K562 treated with DMSO at 1 percent for 4 hours (cell line): ENCODE data around the gene SHROOM1. TPM values are rescaled to one million over a fixed set of nuclear protein-coding genes. Genes with fewer than 3 reads are reported as not detected.

Experiments
- total RNA-seq: library from RNA; unstranded; fragments of 300-600 nt; gene quantifications from 2 replicates; pipeline ENCODE4 v1.2.3, GENCODE V29; 2022; ENCODE audit not compliant: insufficient read depth

Gene SHROOM1, protein sequence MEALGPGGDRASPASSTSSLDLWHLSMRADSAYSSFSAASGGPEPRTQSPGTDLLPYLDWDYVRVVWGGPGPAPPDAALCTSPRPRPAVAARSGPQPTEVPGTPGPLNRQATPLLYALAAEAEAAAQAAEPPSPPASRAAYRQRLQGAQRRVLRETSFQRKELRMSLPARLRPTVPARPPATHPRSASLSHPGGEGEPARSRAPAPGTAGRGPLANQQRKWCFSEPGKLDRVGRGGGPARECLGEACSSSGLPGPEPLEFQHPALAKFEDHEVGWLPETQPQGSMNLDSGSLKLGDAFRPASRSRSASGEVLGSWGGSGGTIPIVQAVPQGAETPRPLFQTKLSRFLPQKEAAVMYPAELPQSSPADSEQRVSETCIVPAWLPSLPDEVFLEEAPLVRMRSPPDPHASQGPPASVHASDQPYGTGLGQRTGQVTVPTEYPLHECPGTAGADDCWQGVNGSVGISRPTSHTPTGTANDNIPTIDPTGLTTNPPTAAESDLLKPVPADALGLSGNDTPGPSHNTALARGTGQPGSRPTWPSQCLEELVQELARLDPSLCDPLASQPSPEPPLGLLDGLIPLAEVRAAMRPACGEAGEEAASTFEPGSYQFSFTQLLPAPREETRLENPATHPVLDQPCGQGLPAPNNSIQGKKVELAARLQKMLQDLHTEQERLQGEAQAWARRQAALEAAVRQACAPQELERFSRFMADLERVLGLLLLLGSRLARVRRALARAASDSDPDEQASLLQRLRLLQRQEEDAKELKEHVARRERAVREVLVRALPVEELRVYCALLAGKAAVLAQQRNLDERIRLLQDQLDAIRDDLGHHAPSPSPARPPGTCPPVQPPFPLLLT
- total RNA-seq, result 17.4 and 22.0 TPM in 2 replicates

DNA sequence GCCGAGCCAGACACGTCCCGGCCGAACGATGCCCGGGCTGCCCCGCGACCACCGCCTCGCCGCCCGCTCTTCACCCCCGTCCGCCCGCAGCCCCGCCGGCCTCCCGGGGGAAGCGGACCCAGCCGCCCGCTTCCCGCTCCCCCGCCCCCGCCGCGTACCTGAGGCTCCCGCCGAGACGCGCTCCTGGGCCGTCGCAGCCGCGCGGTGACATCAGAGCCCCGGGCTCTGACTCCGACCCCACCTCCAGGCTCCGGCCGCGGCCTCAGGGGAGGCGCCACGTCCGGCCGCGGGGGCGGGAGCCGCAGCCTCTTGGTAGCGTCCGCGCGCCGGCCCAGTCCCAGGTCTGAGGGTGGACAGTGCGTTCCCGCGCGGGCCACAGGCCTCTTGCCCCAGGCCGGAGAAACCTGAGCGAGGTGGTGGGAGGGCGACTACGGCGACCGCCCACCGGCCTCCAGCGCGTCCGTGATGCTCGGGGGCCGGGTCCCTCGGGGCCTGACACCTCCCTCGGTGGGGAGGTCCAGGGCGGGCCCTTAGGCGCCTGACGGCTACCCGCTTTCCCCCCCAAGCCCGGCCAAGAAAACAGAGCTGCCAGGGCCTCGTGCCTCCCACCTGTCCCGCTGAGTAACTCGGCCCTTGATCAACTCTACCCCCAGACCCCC lies at the start of gene SHROOM1:
Gene SHROOM1 (minus strand): TSS at position 212 of the 659 bp plus-strand sequence. CDS start 4,507 bp downstream, outside the sequence.

DNA sequence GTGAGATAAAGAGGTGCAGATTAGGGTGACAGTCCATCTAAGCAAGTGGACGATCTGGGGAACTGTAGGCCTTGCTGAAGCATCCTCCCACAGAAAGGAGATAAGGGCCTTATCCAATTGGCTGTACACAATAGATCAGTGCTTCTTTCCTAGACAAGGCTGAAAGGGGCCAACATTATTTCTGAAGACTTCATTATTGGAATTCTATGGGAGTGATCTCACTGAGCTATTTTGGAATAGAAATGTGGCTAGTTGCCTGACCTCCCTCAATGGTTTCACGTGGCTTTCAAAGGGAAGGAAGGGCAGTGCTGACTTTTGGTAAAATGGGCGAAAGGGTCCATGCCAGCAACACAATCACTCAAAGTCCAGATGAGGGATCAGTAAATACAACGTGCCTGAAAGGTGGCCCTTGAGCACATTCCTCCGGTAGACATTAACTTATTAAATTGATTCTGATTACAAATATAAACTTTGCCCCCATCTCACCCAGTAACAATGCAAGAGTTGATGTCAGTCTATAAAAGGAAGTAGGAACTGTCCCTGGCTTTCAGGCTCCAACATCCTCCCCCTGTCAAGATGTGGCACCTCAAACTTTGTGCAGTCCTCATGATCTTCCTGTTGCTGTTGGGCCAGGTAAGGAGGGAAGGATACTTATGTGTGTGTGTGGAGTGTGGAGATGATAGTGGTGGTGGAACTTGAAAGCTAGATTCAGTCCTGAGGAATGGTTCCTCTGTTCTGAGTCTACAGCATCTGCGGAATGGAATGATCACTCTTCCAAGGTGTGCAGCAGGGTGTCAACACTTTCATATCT lies 42.9 kb upstream of the SHROOM1 start, which contains the start of gene LEAP2:
Gene LEAP2 (plus strand): TSS at position 550 of the 811 bp plus-strand sequence. CDS start 27 bp downstream, at position 577.

DNA sequence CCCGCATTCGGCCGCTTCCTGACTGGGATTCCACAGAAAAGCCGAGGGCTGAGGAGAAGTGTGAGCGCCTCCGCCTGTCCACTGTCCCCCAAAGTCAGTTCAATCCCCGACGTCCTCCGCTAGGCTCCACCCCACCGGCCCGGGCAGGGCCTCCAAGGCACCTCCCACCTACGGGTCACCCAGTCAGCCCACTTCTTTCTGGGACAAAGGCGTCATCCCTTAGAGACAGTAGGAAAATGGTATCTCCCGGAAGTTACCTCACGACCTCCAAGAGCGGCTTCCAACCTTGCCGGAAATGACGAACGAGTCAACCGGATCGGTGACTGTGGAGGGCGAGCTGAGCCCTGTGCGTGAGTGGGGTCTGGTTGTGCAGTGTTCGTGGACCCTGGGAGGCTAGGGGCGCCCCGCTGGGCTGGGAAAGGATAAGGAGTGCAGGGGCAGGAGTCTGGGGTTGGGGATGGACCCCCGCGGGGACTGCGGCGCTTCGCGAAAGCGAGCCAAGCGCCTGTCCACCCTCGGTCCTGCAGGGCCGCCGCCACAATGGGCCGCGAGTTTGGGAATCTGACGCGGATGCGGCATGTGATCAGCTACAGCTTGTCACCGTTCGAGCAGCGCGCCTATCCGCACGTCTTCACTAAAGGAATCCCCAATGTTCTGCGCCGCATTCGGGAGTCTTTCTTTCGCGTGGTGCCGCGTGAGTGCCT lies 36.0 kb upstream of the SHROOM1 start, which contains the start of the genes GDF9 and UQCRQ:
Gene GDF9 (minus strand): TSS at position 128 of the 704 bp plus-strand sequence. CDS start 1,936 bp downstream, outside the sequence.
Gene UQCRQ (plus strand): TSS at position 301 of the 704 bp plus-strand sequence. CDS start 240 bp downstream, at position 541.

DNA sequence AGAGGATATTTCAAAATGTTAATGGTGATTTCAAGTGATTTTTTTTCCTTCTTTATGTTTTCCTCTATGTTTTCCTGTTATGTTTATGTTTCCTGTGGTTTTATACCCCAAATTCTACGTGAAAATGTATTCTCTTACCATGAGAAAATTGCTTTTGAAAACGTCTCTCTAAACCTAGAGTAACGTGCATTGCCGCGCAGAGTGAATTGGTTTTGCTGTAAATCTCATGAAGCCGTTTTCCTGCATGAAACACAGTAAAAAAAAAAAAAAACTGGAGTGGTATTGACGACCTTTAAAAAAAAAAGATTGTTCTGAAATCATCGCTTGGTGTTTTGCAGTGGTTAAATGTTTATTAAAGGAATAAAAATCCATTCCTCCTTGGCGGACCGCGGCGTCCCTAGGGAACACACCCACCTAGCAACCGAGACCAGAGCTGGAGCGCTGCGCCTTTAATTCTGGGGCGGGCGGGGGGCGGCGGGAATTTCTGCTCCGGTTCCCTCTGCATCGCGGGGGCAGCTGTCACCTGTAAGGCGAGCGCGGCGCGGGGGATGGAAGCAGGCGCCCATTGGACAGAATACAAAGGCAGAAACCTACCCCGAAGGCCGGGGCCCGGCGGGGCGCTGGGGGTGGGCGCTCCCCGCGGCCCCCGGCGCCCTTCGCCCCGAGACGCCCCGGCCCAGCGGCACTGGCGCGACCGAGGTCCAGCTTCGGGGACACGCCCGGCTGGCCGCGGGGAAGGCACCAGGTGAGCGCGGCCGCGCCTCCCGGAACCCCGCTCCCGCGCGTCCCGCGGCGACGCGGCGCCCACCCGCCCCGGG lies 17.5 kb downstream of the SHROOM1 start, which contains the start of gene SOWAHA:
Gene SOWAHA (plus strand): TSS at position 522 of the 818 bp plus-strand sequence. CDS start 320 bp downstream, outside the sequence.

DNA sequence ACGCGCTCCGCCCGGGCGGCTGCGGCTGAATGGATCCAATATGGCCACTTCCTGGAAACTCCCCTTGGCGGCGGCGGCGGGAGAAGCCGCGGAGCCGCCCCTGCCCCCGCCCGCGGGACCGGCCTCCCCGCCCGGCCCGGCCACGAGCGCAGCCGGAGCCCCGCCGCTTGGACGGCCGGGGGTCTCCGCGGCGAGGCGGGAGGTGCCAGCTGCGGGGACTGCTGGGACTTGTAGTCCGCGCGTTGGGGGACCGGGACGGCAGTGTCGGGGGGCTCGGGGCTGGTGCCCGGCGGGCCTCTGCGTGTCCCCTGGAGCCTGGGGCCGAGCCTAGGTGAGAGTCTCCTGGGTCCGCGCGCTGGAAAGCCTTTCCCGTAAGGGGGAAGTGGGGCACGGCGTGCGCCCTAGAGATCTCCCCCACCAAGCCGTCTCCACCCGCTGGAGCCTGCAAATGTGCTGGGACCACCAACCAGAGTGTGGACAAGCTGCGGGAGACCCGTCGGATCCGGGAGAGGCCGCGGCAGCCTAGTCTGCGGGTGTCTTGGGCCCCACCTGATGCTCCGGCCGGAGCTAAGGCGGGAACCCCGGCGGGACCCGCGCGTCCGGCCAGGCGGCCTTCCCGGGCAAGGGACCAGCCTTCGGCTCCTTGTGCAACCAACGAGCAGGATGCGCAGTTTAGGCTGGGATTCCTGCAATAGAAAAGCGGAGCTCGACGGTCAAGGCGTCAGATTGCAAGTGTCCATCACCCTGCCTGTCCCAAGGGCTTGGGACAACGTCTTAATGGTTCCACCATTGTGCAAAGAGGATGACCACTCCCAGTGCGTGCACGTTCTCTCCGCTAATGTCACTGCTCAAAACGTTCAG lies 53.0 kb downstream of the SHROOM1 start, which contains the start of gene SEPTIN8:
Gene SEPTIN8 (minus strand): TSS at position 31 of the 861 bp plus-strand sequence. CDS start 102 bp downstream, outside the sequence.

Other genes starting within 250 kb of the SHROOM1 start
- not detected in 2 replicates for gene IL13, start 172.5 kb downstream of the SHROOM1 start, total RNA-seq
- gene IL4, start 156.7 kb downstream of the SHROOM1 start, total RNA-seq, result not detected in 2 replicates
- gene KIF3A, start 93.1 kb downstream of the SHROOM1 start, total RNA-seq, result 1.7 and 3.5 TPM in 2 replicates
- 14.3 and 19.8 TPM in 2 replicates for gene CCNI2, start 83.2 kb downstream of the SHROOM1 start, total RNA-seq
- 90.9 and 125 TPM in 2 replicates for gene SEPTIN8, start 53.4 kb downstream of the SHROOM1 start, total RNA-seq
- gene SOWAHA, start 17.3 kb downstream of the SHROOM1 start, total RNA-seq, result 0.47 TPM in 1 of 2 replicates, not detected in the other
- gene GDF9, start 35.8 kb upstream of the SHROOM1 start, total RNA-seq, result not detected in 2 replicates
- 151 and 229 TPM in 2 replicates for gene UQCRQ, start 36.0 kb upstream of the SHROOM1 start, total RNA-seq
- 4.2 and 4.8 TPM in 2 replicates for gene LEAP2, start 43.0 kb upstream of the SHROOM1 start, total RNA-seq
- 13.1 and 21.4 TPM in 2 replicates for gene AFF4, start 133.0 kb upstream of the SHROOM1 start, total RNA-seq
- gene ZCCHC10, start 195.9 kb upstream of the SHROOM1 start, total RNA-seq, result 32.7 and 41.0 TPM in 2 replicates
- 69.6 and 81.4 TPM in 2 replicates for gene HSPA4, start 221.4 kb upstream of the SHROOM1 start, total RNA-seq